ENCODE results near the gene HPS1. TPM values are rescaled to one million over a fixed set of nuclear protein-coding genes. Genes with fewer than 3 reads are reported as not detected.
A peak's percentile ranks its signal among the peaks of the same experiment; 100 is the strongest.

The HPS1 gene
- total RNA-seq, 3 donors from 2014 or later (not counting 1 experiment from before 2014, with no cell fraction given): 92.4 to 103 (median 102) TPM

- 93% methylated on average over 8 of the region's 8 CpGs for WGBS (ENCODE audit: insufficient coverage)
- H3K4me1 ChIP-seq (ENCODE audit: control insufficient read depth, insufficient read depth, low read length): peaks cover 48% of the 10 kb centered on the region
These were observed 51.8 kb downstream of the HPS1 start for GRCh38 chr10:98394851-98395440.

GRCh38 chr10:98391578-98391991 is 55.1 kb downstream of the HPS1 start:
- H3K9me3 ChIP-seq (ENCODE audit: control insufficient read depth, insufficient read depth, low read length): no peaks in the 10 kb centered on the region
- H3K27me3 ChIP-seq (ENCODE audit: control insufficient read depth, insufficient read depth, low read length): no peaks in the 10 kb centered on the region
- ATAC-seq: peak; percentile 83 to 96 (median 92)
- Mint-ChIP-seq H3K27ac (peak overlapping the region; percentile 89 to 90), H3K27me3 (ENCODE audit: low read depth in 2 of 2) (no peaks in the 10 kb centered on the region), H3K36me3 (no peaks in the 10 kb centered on the region), H3K4me1 (peaks cover 45 to 70% of the 10 kb centered on the region in 2 donors), H3K4me3 (peak overlapping the region; percentile 86), H3K9me3 (no peaks in the 10 kb centered on the region)
- H3K36me3 ChIP-seq (ENCODE audit: control insufficient read depth, insufficient read depth, low read length): peaks cover 18% of the 10 kb centered on the region
- peak in 1 of 2 donors; percentile 43 for DNase-seq
- H3K4me1 ChIP-seq (ENCODE audit: control insufficient read depth, insufficient read depth, low read length): peaks cover 58% of the 10 kb centered on the region
- no peak overlapping the region for H3K4me3 ChIP-seq (ENCODE audit: low read length)
- H3K27ac ChIP-seq (ENCODE audit: low read length): peak overlapping the region; percentile 79
- intact Hi-C loops (cut with micrococcal nuclease): no loop called here
- no peak for TF ChIP-seq CTCF (IDR thresholded peaks at IDR 0.05)
- WGBS (ENCODE audit: insufficient coverage): 81% methylated on average over 8 of the region's 8 CpGs

More at GRCh38 chr10:98394851-98395440, 51.8 kb downstream of the HPS1 start:
- TF ChIP-seq CTCF (IDR thresholded peaks at IDR 0.05): no peak
- no peaks in the 10 kb centered on the region for H3K9me3 Mint-ChIP-seq
- DNase-seq: no peak
- Histone ChIP-seq H3K27ac (ENCODE audit: low read length) (no peak overlapping the region), H3K27me3 (ENCODE audit: control insufficient read depth, insufficient read depth, low read length) (no peaks in the 10 kb centered on the region), H3K36me3 (ENCODE audit: control insufficient read depth, insufficient read depth, low read length) (peaks cover 18% of the 10 kb centered on the region), H3K9me3 (ENCODE audit: control insufficient read depth, insufficient read depth, low read length) (no peaks in the 10 kb centered on the region), H3K4me3 (ENCODE audit: low read length) (no peak overlapping the region)
- no peaks in the 10 kb centered on the region for H3K27me3 Mint-ChIP-seq (ENCODE audit: low read depth in 2 of 2)
- H3K4me3 Mint-ChIP-seq: no peak overlapping the region
- peak overlapping the region in 1 of 2 donors; percentile 89 for H3K27ac Mint-ChIP-seq
- no peaks in the 10 kb centered on the region for H3K36me3 Mint-ChIP-seq
- intact Hi-C loops (cut with micrococcal nuclease): no loop called here
- H3K4me1 Mint-ChIP-seq: peaks cover 34 to 61% of the 10 kb centered on the region in 2 donors
- ATAC-seq: no peak

- Histone ChIP-seq H3K4me3 (ENCODE audit: low read length) (peak overlapping the region; percentile 3), H3K4me1 (ENCODE audit: control insufficient read depth, insufficient read depth, low read length) (peaks cover 58% of the 10 kb centered on the region), H3K36me3 (ENCODE audit: control insufficient read depth, insufficient read depth, low read length) (peaks cover 15% of the 10 kb centered on the region), H3K27me3 (ENCODE audit: control insufficient read depth, insufficient read depth, low read length) (no peaks in the 10 kb centered on the region), H3K27ac (ENCODE audit: low read length) (peak overlapping the region; percentile 79), H3K9me3 (ENCODE audit: control insufficient read depth, insufficient read depth, low read length) (no peaks in the 10 kb centered on the region)
- Mint-ChIP-seq H3K9me3 (no peaks in the 10 kb centered on the region), H3K36me3 (no peaks in the 10 kb centered on the region), H3K27me3 (ENCODE audit: low read depth in 2 of 2) (no peaks in the 10 kb centered on the region), H3K4me3 (peak overlapping the region; percentile 86), H3K4me1 (peaks cover 45 to 70% of the 10 kb centered on the region in 2 donors), H3K27ac (peak overlapping the region; percentile 89 to 90)
- intact Hi-C loops (cut with micrococcal nuclease): no loop called here
- ATAC-seq (peak in 2 of 3 donors; percentile 45 to 60), DNase-seq (peak in 1 of 2 donors; percentile 28)
- TF ChIP-seq CTCF (IDR thresholded peaks at IDR 0.05): no peak
- 6% methylated on average over 7 of the region's 7 CpGs for WGBS (ENCODE audit: insufficient coverage)
These were observed 55.7 kb downstream of the HPS1 start for GRCh38 chr10:98391065-98391464.

GRCh38 chr10:98390406-98390805 is 56.3 kb downstream of the HPS1 start:
- peaks cover 58% of the 10 kb centered on the region for H3K4me1 ChIP-seq (ENCODE audit: control insufficient read depth, insufficient read depth, low read length)
- no peaks in the 10 kb centered on the region for H3K36me3 Mint-ChIP-seq
- H3K27ac Mint-ChIP-seq: peak overlapping the region; percentile 89 to 90
- H3K27me3 Mint-ChIP-seq (ENCODE audit: low read depth in 2 of 2): no peaks in the 10 kb centered on the region
- no peak for ATAC-seq
- no peak for DNase-seq
- WGBS (ENCODE audit: insufficient coverage): 94% methylated on average over 4 of the region's 4 CpGs
- no peaks in the 10 kb centered on the region for H3K27me3 ChIP-seq (ENCODE audit: control insufficient read depth, insufficient read depth, low read length)
- intact Hi-C loops (cut with micrococcal nuclease): no loop called here
- peak overlapping the region; percentile 70 for H3K4me3 Mint-ChIP-seq
- no peak for TF ChIP-seq CTCF (IDR thresholded peaks at IDR 0.05)
- H3K9me3 Mint-ChIP-seq: no peaks in the 10 kb centered on the region
- H3K27ac ChIP-seq (ENCODE audit: low read length): peak overlapping the region; percentile 79
- peaks cover 45 to 70% of the 10 kb centered on the region in 2 donors for H3K4me1 Mint-ChIP-seq
- H3K36me3 ChIP-seq (ENCODE audit: control insufficient read depth, insufficient read depth, low read length): peaks cover 16% of the 10 kb centered on the region
- peak overlapping the region; percentile 3 for H3K4me3 ChIP-seq (ENCODE audit: low read length)
- no peaks in the 10 kb centered on the region for H3K9me3 ChIP-seq (ENCODE audit: control insufficient read depth, insufficient read depth, low read length)

Measured in natural killer cell (primary cell).